Osteoblast (primary cell): ENCODE measurements around the gene PDXK. TPM values are rescaled to one million over a fixed set of nuclear protein-coding genes. Genes with fewer than 3 reads are reported as not detected.

ENCODE experiments used
- DNase-seq: peaks from one replicate; pipeline ENCODE4 v3.0.0; 2011; ENCODE audit warnings: low spot score, mixed read lengths; ENCODE audit not compliant: insufficient read length; ENCODE audit errors: missing footprints
- H2AFZ ChIP-seq: 2 replicates; pipeline ENCODE4 v1.6.0; 2011; ENCODE audit warnings: mild to moderate bottlenecking, low read length
- H3K27ac ChIP-seq: 2 replicates; pipeline ENCODE4 v1.5.1; 2011; ENCODE audit warnings: mild to moderate bottlenecking, low read depth, low read length, moderate library complexity
- H3K27me3 ChIP-seq: 2 replicates; pipeline ENCODE4 v1.6.0; 2012; ENCODE audit warnings: mild to moderate bottlenecking, control low read depth, inconsistent platforms, low read length, moderate library complexity; ENCODE audit not compliant: insufficient read depth
- H3K36me3 ChIP-seq: 2 replicates; pipeline ENCODE4 v1.5.1; 2011; ENCODE audit warnings: mild to moderate bottlenecking, low read length, control low read depth, moderate library complexity; ENCODE audit not compliant: insufficient read depth
- H3K4me1 ChIP-seq: 2 replicates; pipeline ENCODE4 v1.5.1; 2011; ENCODE audit warnings: mild to moderate bottlenecking, low read length, control low read depth, moderate library complexity; ENCODE audit not compliant: insufficient read depth
- H3K4me2 ChIP-seq: 2 replicates; pipeline ENCODE4 v1.6.0; 2011; ENCODE audit warnings: mild to moderate bottlenecking, low read length; ENCODE audit not compliant: insufficient read depth
- H3K4me3 ChIP-seq: fragments of 200-600 bp; sonication (generic); 3 replicates; pipeline ENCODE4 v1.5.1; 2012; ENCODE audit warnings: mild to moderate bottlenecking, low read length, inconsistent platforms; ENCODE audit not compliant: insufficient read depth
- H3K79me2 ChIP-seq: 2 replicates; pipeline ENCODE4 v1.6.0; 2012; ENCODE audit warnings: mild to moderate bottlenecking, low read length, control low read depth, inconsistent platforms; ENCODE audit not compliant: insufficient read depth
- H3K9me3 ChIP-seq: 2 replicates; pipeline ENCODE4 v1.5.1; 2011; ENCODE audit warnings: low read depth, low read length, control low read depth
- H4K20me1 ChIP-seq: 2 replicates; pipeline ENCODE4 v1.6.0; 2012; ENCODE audit warnings: mild to moderate bottlenecking, low read length, control low read depth; ENCODE audit not compliant: insufficient read depth
- total RNA-seq: library from RNA; depleted of rRNA; stranded (reverse); fragments of >200 nt; gene quantifications from 2 replicates; pipeline ENCODE4 v1.2.3, GENCODE V29; 2012
- TF ChIP-seq, protein P1 (sequence below): IDR thresholded peaks from 2 replicates; pipeline ENCODE4 v1.5.1; 2011; ENCODE audit warnings: mild to moderate bottlenecking, low read depth, low read length, moderate library complexity; ENCODE audit errors: extremely low read depth

Gene PDXK
- total RNA-seq, 1 donor: 89.4 TPM

DNA sequence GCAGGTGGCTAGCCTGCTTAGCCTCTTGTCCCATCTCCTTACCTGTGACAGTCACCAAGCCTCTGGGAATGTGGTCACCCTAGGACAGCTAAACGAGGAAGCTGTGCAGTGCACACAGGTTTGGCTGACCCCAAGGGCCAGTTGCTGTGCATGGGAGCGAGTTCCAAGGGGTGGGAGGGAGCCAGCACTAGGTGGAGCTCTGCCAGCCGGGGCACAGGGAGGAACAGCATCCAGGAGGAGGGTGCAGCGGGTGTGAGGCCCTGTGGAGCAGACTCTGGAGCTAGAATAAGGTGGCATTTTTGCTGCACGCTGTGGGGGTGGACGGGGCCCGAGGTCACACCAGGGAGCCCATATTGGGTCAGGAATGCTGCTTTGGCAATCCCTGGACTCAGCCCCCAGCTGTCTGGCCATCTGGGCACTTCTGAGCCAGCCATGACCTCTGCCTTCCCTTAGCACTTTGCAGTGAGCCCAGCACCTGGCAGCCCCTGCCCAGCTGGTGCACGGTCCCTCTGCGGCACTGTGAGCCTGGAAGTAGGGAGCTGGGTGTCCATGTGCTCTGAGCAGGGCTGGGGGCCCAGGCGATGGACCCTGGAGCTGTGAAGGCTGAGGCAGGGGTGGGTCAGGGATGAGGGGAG, 8.7 kb downstream of the PDXK start:
- H3K9me3 ChIP-seq: no peaks in the 10 kb centered on the region
- no peak overlapping the region for H2AFZ ChIP-seq
- TF ChIP-seq, protein P1, sequence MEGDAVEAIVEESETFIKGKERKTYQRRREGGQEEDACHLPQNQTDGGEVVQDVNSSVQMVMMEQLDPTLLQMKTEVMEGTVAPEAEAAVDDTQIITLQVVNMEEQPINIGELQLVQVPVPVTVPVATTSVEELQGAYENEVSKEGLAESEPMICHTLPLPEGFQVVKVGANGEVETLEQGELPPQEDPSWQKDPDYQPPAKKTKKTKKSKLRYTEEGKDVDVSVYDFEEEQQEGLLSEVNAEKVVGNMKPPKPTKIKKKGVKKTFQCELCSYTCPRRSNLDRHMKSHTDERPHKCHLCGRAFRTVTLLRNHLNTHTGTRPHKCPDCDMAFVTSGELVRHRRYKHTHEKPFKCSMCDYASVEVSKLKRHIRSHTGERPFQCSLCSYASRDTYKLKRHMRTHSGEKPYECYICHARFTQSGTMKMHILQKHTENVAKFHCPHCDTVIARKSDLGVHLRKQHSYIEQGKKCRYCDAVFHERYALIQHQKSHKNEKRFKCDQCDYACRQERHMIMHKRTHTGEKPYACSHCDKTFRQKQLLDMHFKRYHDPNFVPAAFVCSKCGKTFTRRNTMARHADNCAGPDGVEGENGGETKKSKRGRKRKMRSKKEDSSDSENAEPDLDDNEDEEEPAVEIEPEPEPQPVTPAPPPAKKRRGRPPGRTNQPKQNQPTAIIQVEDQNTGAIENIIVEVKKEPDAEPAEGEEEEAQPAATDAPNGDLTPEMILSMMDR: no peak
- H3K4me2 ChIP-seq: peak overlapping the region; percentile 81
- peak overlapping the region; percentile 11 for H3K4me3 ChIP-seq
- peaks cover 31% of the 10 kb centered on the region for H4K20me1 ChIP-seq
- DNase-seq: peak; percentile 59
- peaks cover 29% of the 10 kb centered on the region for H3K4me1 ChIP-seq
- H3K79me2 ChIP-seq: peaks cover 78% of the 10 kb centered on the region
- H3K27me3 ChIP-seq: no peaks in the 10 kb centered on the region
- H3K36me3 ChIP-seq: peaks cover 12% of the 10 kb centered on the region
- H3K27ac ChIP-seq: peak overlapping the region; percentile 89

DNA sequence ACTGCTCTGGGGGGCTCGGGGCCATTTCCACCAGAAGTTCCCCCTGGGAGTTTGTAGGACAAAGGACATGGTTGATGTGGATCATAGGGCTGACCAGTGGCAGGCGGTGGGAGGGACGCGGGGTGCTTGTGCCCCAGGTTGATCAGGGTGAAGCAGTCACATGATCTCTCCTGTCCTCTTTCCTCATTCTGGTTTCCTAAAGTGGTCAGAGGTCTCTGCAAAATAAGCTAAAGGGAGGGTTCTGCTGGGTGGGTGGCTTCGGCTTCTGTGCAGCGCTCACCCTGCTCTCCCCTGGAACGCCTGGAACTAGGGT, 9.2 kb downstream of the PDXK start:
- Histone ChIP-seq H3K79me2 (peaks cover 78% of the 10 kb centered on the region), H3K27ac (peak overlapping the region; percentile 89), H3K4me2 (peak overlapping the region; percentile 81), H3K36me3 (peaks cover 12% of the 10 kb centered on the region), H2AFZ (peak overlapping the region; percentile 57), H3K27me3 (no peaks in the 10 kb centered on the region), H3K9me3 (no peaks in the 10 kb centered on the region), H4K20me1 (peaks cover 31% of the 10 kb centered on the region), H3K4me1 (peaks cover 33% of the 10 kb centered on the region), H3K4me3 (peak overlapping the region; percentile 65)
- no peak for DNase-seq
- TF ChIP-seq, protein P1: no peak

DNA sequence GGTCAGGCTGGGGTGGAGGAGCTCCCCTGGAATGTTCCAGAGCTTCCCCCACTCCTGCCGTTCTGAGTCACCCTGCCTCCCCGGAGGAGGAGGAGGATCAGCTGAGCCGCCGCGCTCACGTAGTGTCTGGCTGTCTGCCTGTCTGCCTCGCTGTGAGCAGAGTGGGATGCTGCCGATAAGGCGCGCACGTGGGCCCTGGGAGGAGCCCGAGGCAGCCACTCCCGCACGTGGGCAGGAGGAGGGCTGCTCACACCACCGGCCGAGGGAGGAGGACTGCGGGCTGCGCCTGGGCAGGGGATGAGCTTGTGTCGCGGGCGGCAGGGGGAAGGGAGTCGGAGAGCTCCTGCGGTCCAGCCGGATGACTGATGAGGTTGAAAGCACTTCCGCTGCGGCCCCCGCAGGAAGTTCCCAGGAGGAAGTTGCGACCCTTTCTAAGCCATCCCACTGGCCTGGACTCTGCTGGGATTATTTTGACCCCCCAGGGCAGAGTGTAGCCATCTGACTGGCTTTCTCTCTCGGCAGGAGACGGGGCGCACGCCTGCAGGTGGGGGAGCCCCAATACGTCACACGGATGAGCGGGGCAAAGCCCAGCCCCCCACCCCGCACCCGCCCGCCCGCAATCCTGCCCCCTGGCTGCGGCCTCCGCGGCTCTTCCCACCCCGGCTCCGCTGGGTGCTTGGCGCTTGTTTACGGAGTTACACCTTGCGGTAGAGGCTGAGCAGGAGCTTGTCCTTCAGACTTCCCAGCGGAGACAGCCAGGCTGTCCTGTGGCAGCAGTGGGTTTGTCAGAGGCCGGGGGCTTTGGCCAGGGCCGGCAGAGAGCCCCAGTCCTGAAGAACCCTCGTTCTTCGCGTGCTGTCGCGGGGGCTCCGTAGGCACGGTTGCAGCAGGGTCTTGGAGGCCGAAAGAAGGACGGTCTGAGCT, 9.8 kb downstream of the PDXK start:
- TF ChIP-seq, protein P1: no peak
- peak overlapping the region; percentile 81 for H3K4me2 ChIP-seq
- no peaks in the 10 kb centered on the region for H3K9me3 ChIP-seq
- H3K79me2 ChIP-seq: peaks cover 77% of the 10 kb centered on the region
- H3K4me1 ChIP-seq: peaks cover 39% of the 10 kb centered on the region
- H3K36me3 ChIP-seq: peaks cover 9% of the 10 kb centered on the region
- H3K27me3 ChIP-seq: no peaks in the 10 kb centered on the region
- H3K4me3 ChIP-seq: peak overlapping the region; percentile 65
- H4K20me1 ChIP-seq: peaks cover 33% of the 10 kb centered on the region
- peak; percentile 99 for DNase-seq
- peak overlapping the region; percentile 89 for H3K27ac ChIP-seq
- H2AFZ ChIP-seq: peak overlapping the region; percentile 57

DNA sequence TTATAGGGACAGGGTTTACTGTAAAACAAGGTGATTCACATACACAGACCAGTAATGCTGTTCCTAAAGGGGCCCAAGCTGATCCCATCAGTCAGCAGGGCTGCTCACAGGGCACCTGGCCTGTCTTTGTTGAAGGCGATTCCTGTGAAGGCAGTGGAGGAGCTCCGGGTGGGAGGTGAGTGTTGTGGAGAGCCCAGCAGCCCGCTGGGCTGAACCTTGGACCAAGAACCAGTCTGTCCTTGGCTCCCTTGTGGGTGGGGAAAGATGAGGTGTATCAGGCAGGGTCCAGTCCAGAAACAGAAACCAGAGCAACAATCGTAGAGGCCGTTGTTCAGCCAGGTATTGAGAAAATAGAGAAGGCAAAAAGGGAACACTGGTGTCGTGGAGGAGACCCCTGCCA, 12.5 kb downstream of the PDXK start:
- Histone ChIP-seq H3K4me2 (no peak overlapping the region), H2AFZ (no peak overlapping the region), H3K9me3 (no peaks in the 10 kb centered on the region), H3K4me1 (peaks cover 47% of the 10 kb centered on the region), H3K27me3 (no peaks in the 10 kb centered on the region), H3K4me3 (no peak overlapping the region), H3K27ac (no peak overlapping the region), H4K20me1 (peaks cover 52% of the 10 kb centered on the region), H3K79me2 (peaks cover 87% of the 10 kb centered on the region), H3K36me3 (no peaks in the 10 kb centered on the region)
- TF ChIP-seq, protein P1: no peak
- peak; percentile 21 for DNase-seq
